ENCODE measurements around the gene EML6. TPM values are rescaled to one million over a fixed set of nuclear protein-coding genes. Genes with fewer than 3 reads are reported as not detected.
"Not testable (repeated sequence)": the region's sequence is repeated elsewhere in the genome, so short reads cannot be mapped to it uniquely, and the experiment has no call there.

Gene EML6
- total RNA-seq, 1 experiment from 2014 or later = 0.77 TPM

GRCh38 chr2:54691445-54692135 lies 31.9 kb upstream of the EML6 start:
- TF ChIP-seq, protein P1, sequence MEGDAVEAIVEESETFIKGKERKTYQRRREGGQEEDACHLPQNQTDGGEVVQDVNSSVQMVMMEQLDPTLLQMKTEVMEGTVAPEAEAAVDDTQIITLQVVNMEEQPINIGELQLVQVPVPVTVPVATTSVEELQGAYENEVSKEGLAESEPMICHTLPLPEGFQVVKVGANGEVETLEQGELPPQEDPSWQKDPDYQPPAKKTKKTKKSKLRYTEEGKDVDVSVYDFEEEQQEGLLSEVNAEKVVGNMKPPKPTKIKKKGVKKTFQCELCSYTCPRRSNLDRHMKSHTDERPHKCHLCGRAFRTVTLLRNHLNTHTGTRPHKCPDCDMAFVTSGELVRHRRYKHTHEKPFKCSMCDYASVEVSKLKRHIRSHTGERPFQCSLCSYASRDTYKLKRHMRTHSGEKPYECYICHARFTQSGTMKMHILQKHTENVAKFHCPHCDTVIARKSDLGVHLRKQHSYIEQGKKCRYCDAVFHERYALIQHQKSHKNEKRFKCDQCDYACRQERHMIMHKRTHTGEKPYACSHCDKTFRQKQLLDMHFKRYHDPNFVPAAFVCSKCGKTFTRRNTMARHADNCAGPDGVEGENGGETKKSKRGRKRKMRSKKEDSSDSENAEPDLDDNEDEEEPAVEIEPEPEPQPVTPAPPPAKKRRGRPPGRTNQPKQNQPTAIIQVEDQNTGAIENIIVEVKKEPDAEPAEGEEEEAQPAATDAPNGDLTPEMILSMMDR (IDR thresholded peaks at IDR 0.05; ENCODE audit: unreplicated experiment) = no peak
- DNase-seq (ENCODE audit: unreplicated experiment) = no peak
- H3K4me3 Mint-ChIP-seq (ENCODE audit: unreplicated experiment) = no peak overlapping the region
- ChIA-PET POLR2A (interaction anchor here (1.0 to 1.6 kb wide), 2 partner anchors 8 to 21 kb away, joined by 4 to 6 read pairs; no protein-coding TSS in a partner anchor), CTCF (interaction anchor here (1.1 to 5.1 kb wide), 2 partner anchors 13 to 34 kb away, joined by 4 to 44 read pairs; no protein-coding TSS in a partner anchor)
- no peaks in the 10 kb centered on the region for H3K4me1 Mint-ChIP-seq (ENCODE audit: insufficient read depth, unreplicated experiment)
- H3K36me3 Mint-ChIP-seq (ENCODE audit: insufficient read depth, unreplicated experiment) = no peaks in the 10 kb centered on the region
- H3K27me3 Mint-ChIP-seq (ENCODE audit: insufficient read depth, unreplicated experiment) = no peaks in the 10 kb centered on the region
- intact Hi-C loops (cut with micrococcal nuclease) = no loop called here
- no peak overlapping the region for H3K27ac Mint-ChIP-seq (ENCODE audit: low read depth, unreplicated experiment)
- no TSS peak for BruUV-seq (replicated peaks)
- H3K9me3 Mint-ChIP-seq (ENCODE audit: unreplicated experiment) = no peaks in the 10 kb centered on the region

DNA sequence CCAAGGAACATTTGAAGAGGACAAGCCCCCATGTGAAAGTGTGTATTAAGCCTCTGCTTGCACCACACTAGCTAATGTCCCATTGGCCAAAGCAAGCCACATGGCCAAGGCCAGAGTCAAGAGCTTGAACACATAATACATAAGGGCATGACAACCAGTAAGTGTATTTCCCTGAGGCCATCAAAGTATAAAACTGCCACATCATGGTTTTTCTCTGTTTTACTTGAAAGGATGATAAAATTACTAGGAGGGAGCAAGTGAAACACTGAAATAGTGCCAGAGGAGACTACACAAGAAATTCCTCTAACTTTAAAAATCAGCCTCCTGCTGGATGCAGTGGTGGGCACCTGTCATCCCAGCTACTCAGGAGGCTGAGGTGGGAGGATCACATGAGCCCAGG lies 30.9 kb upstream of the EML6 start:
- no peaks in the 10 kb centered on the region for H3K36me3 Mint-ChIP-seq (ENCODE audit: insufficient read depth, unreplicated experiment)
- POLR2A ChIA-PET = interaction anchor here (1.6 kb wide), 1 partner anchor 9 kb away, joined by 4 read pairs; no protein-coding TSS in a partner anchor
- CTCF ChIA-PET = interaction anchor here (0.7 to 5.1 kb wide), 7 partner anchors 12 to 577 kb away, joined by 3 to 44 read pairs (median 4); partner anchors contain the start of gene ACYP2

GRCh38 chr2:54695378-54695777 lies 28.1 kb upstream of the EML6 start:
- ChIA-PET POLR2A (no interaction called here), CTCF (interaction anchor here (0.5 to 5.1 kb wide), 6 partner anchors 9 to 954 kb away, joined by 3 to 44 read pairs (median 4); no protein-coding TSS in a partner anchor)
- no TSS peak for BruUV-seq (replicated peaks)
- Mint-ChIP-seq H3K9me3 (ENCODE audit: unreplicated experiment) (no peaks in the 10 kb centered on the region), H3K27me3 (ENCODE audit: insufficient read depth, unreplicated experiment) (no peaks in the 10 kb centered on the region), H3K4me1 (ENCODE audit: insufficient read depth, unreplicated experiment) (no peaks in the 10 kb centered on the region), H3K27ac (ENCODE audit: low read depth, unreplicated experiment) (no peak overlapping the region), H3K36me3 (ENCODE audit: insufficient read depth, unreplicated experiment) (no peaks in the 10 kb centered on the region), H3K4me3 (ENCODE audit: unreplicated experiment) (no peak overlapping the region)
- intact Hi-C loops (cut with micrococcal nuclease) = no loop called here
- no peak for DNase-seq (ENCODE audit: unreplicated experiment)
- TF ChIP-seq, protein P1 (IDR thresholded peaks at IDR 0.05; ENCODE audit: unreplicated experiment) = no peak

More for the DNA sequence above, 30.9 kb upstream of the EML6 start:
- Mint-ChIP-seq H3K27ac (ENCODE audit: low read depth, unreplicated experiment) (no peak overlapping the region), H3K27me3 (ENCODE audit: insufficient read depth, unreplicated experiment) (no peaks in the 10 kb centered on the region), H3K4me3 (ENCODE audit: unreplicated experiment) (no peak overlapping the region), H3K4me1 (ENCODE audit: insufficient read depth, unreplicated experiment) (no peaks in the 10 kb centered on the region), H3K9me3 (ENCODE audit: unreplicated experiment) (no peaks in the 10 kb centered on the region)
- TF ChIP-seq, protein P1 (IDR thresholded peaks at IDR 0.05; ENCODE audit: unreplicated experiment) = no peak
- intact Hi-C loops (cut with micrococcal nuclease) = no loop called here
- no TSS peak for BruUV-seq (replicated peaks)
- DNase-seq (ENCODE audit: unreplicated experiment) = no peak

GRCh38 chr2:54697934-54698333 lies 25.5 kb upstream of the EML6 start:
- BruUV-seq (replicated peaks) = no TSS peak
- no peaks in the 10 kb centered on the region for H3K36me3 Mint-ChIP-seq (ENCODE audit: insufficient read depth, unreplicated experiment)
- no peak overlapping the region for H3K27ac Mint-ChIP-seq (ENCODE audit: low read depth, unreplicated experiment)
- peaks cover 8% of the 10 kb centered on the region for H3K9me3 Mint-ChIP-seq (ENCODE audit: unreplicated experiment)
- no peak overlapping the region for H3K4me3 Mint-ChIP-seq (ENCODE audit: unreplicated experiment)
- DNase-seq (ENCODE audit: unreplicated experiment) = no peak
- no peaks in the 10 kb centered on the region for H3K4me1 Mint-ChIP-seq (ENCODE audit: insufficient read depth, unreplicated experiment)
- CTCF ChIA-PET = interaction anchor here (1.5 to 2.0 kb wide), 2 partner anchors 32 to 591 kb away, joined by 5 to 10 read pairs; no protein-coding TSS in a partner anchor
- no peaks in the 10 kb centered on the region for H3K27me3 Mint-ChIP-seq (ENCODE audit: insufficient read depth, unreplicated experiment)
- POLR2A ChIA-PET = no interaction called here
- TF ChIP-seq, protein P1 (IDR thresholded peaks at IDR 0.05; ENCODE audit: unreplicated experiment) = no peak
- intact Hi-C loops (cut with micrococcal nuclease) = no loop called here

DNA sequence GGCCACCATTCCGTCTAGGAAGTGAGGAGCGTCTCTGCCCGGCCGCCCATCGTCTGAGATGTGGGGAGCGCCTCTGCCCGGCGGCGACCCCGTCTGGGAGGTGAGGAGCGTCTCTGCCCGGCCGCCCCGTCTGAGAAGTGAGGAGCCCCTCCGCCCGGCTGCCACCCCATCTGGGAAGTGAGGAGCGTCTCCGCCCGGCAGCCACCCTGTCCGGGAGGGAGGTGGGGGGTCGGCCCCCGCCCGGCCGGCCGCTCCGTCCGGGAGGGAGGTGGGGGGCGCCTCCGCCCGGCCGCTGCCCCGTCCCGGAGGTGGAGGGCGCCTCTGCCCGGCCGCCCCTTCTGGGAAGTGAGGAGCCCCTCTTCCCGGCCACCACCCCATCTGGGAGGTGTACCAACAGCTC lies 24.5 kb upstream of the EML6 start:
- H3K4me1 Mint-ChIP-seq (ENCODE audit: insufficient read depth, unreplicated experiment); BruUV-seq (replicated peaks); H3K36me3 Mint-ChIP-seq (ENCODE audit: insufficient read depth, unreplicated experiment); POLR2A ChIA-PET; H3K9me3 Mint-ChIP-seq (ENCODE audit: unreplicated experiment); H3K4me3 Mint-ChIP-seq (ENCODE audit: unreplicated experiment); H3K27ac Mint-ChIP-seq (ENCODE audit: low read depth, unreplicated experiment); CTCF ChIA-PET; H3K27me3 Mint-ChIP-seq (ENCODE audit: insufficient read depth, unreplicated experiment); DNase-seq (ENCODE audit: unreplicated experiment); intact Hi-C loops (cut with micrococcal nuclease): not testable (repeated sequence)

All from MCF 10A (cell line).